HG03060 (cell line): Measurements from ENCODE around the gene ATRX.
"Not testable (repeated sequence)": the region's sequence is repeated elsewhere in the genome, so short reads cannot be mapped to it uniquely, and the experiment has no call there.

Experiments
- ATAC-seq: cut with Tn5 transposase; IDR thresholded peaks from one replicate; pipeline ENCODE4 v1.9.1; 2021; ENCODE audit warnings: low read depth, moderate number of reproducible peaks; ENCODE audit not compliant: unreplicated experiment

The ATRX gene

DNA sequence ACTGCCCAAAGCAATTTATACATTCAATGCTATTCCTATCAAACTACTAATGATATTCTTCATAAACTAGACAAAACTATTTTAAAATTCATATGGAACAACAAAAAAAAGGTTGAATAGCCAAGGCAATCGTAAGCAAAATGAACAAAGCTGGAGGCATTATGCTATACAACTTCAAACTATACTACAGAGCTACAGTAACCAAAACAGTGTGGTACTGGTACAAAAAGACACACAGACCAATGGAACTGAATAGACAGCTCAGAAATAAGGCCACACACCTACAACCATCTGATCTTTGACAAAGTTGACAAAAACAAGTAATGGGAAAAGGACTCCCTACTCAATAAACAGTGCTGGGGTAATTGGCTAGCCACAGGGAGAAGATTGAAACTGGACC lies 271.8 kb downstream of the ATRX start:
- ATAC-seq: no peak

DNA sequence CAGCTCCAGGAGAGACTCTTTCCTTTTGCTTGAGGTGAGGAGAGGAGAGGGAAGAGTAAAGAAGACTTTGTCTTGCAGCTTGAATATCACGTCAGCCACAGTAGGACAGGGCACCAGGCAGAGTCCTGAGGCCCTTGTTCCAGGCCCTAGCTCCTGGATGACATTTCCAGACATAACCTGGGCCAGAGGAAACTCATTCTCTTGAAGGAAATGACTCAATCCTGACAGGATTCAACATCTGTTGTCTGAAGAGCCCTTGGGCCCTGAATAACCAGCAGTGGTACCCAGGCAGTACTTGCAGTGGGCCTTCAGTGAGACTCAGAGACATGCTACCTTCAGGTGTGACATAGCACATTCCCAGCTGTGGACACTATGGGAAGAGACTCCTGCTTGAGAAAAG lies 276.0 kb downstream of the ATRX start:
- ATAC-seq: no peak

DNA sequence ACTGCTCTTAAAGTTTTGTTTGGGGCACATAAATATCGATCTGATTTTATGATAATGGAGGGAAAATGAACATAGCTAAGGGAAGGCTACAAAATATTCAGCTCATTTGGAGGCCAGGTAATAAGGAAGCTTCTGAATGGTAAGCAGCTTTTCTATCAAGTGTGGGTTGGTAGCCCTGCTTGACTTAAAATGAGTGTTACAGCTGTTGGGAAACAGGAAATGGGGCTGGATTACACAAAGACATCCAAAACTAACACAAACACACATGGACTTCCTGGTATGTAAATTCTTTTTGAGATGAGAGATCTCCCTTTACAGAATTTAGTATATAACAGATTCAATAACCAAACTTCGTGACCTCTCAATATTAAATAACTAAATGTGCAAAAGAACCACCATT lies 280.8 kb downstream of the ATRX start:
- ATAC-seq: no peak

DNA sequence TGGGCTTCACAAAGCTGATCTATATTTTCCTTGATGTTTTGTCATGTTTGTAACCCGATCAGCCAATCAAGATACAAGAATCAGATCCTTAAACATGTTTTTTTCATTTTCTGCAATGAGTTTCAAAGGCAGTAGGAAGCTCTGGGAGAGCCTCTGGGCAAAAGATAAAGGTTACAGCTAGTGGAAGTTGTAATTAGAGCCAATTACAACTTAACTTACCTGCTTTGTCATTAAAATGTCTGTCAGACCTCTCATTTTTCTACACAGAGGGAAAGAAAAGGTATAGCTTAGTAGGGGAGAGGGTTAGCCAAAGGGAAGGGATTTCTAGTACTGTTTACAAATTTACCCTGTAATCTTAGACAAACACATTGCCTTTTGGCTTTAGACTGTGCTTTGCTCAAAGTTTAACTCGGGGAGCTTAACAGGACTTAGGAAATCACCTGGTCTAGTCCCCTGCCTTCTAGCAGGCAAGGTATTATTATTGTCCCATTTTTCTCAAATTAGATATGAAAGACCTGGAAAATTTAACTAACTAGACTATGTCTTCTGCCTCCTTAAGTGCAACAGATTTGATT lies 283.0 kb downstream of the ATRX start:
- no peak for ATAC-seq

DNA sequence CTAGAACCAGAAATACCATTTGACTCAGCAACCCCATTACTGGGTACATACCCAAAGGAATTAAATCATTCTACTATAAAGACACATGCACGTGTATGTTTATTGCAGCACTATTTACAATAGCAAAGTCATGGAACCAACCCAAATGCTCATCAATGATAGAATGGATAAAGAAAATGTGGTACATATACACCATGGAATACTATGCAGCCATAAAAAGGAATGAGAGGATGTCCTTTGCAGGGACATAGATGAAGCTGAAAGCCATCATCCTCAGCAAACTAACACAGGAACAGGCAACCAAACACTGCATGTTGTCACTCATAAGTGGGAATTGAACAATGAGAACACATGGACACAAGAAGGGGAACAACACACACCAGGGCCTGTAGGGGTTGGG lies 285.9 kb downstream of the ATRX start:
- ATAC-seq: not testable (repeated sequence)

DNA sequence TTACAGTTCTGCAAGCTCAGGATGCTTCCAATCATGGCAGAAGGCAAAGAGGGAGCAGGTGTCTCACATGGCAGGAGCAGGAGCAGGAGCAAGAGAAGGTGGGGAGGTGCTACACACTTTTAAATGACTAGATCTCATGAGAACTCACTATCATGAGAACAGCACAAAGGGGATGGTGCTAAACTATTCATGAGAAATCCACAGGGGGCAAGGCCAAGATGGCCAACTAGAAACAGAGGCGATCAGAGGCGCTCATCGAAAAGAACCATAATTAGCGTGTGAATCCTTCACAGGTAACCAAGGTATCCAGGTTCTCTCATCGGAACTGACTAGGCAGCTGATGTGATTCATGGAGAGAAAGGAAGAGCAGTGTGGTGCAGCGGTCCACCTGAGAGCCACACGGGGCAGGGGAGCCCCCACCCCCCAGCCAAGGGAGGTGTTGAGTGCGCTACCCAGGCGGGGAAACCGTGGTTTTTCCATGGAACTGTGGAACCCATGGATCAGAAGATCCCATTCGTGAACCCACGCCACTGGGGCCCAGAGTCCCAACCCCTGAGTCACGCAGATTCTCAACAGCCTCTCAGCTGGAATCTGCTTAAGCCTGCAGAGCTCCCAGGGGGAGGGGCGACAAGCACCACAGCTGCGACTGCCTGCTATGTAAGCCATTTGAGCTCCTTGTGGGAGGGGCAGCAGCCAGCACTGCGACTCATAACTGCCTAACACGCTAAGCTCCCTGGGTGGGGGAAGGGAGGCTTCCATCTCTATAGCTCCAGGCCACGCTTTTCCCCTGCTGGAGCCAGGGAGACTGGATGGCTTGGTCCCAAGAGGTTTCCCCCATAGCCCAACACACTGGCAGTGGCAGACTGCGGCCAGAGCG lies 292.1 kb downstream of the ATRX start:
- no peak for ATAC-seq

DNA sequence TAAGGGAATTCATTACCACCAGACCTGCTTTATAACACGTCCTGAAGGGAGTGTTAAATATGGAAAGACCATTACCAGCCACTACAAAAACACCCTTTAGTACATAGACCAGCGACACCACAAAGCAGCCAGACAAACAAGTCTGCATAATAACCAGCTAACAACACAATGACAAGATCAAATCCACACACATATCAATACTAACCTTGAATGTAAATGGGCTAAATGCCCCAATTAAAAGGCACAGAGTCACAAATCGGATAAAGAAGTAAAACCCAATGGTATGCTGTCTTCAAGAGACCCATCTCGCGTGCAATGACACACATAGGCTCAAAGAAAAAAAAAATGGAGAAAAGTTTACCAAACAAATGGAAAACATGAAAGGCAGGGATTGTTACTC lies 302.0 kb downstream of the ATRX start:
- no peak for ATAC-seq

DNA sequence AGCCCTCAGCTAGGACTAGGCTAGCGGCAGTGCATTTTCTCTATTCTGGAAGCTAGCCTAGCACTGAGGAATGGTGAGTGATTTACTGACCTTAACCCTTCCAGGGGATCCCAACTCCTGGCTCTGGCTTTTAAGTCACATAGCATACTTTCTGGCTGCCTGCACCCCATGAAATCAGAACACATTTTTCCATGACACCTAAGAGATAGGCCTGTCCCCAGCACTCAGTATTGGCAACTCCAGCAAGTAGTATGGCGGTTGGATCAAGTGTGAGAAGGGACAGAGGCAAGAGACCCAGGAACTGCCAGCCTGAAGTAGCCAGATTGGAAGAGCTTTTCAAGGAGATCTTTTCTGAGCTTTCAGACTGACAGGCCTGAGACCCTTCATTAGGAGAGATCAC lies 330.6 kb downstream of the ATRX start:
- ATAC-seq: no peak
